GM18909 (cell line): ENCODE results near the gene RARA.

Experiments used
- ATAC-seq: cut with Tn5 transposase; IDR thresholded peaks from one replicate; pipeline ENCODE4 v1.9.1; 2021; ENCODE audit warnings: mild to moderate bottlenecking; ENCODE audit not compliant: unreplicated experiment, poor library complexity

Gene RARA

DNA sequence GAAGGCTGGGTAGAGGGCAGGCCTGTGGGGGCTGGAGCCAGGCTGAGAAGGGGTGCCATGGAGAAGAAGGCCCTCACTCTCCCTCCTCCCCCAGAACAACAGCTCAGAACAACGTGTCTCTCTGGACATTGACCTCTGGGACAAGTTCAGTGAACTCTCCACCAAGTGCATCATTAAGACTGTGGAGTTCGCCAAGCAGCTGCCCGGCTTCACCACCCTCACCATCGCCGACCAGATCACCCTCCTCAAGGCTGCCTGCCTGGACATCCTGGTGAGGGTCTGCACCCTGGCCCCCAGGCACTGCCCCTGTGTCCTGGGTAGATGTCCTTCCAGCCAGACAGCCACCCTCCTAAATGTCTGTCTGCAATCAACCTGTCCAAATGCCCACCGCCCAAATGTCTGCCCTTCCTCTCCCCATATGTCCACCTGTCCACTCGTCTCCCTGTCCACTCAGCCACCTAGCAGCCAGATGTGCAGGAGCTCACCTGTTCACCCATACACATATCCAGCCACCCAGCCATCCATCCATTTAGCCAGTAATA, 43.3 kb downstream of the RARA start:
- no peak for ATAC-seq

DNA sequence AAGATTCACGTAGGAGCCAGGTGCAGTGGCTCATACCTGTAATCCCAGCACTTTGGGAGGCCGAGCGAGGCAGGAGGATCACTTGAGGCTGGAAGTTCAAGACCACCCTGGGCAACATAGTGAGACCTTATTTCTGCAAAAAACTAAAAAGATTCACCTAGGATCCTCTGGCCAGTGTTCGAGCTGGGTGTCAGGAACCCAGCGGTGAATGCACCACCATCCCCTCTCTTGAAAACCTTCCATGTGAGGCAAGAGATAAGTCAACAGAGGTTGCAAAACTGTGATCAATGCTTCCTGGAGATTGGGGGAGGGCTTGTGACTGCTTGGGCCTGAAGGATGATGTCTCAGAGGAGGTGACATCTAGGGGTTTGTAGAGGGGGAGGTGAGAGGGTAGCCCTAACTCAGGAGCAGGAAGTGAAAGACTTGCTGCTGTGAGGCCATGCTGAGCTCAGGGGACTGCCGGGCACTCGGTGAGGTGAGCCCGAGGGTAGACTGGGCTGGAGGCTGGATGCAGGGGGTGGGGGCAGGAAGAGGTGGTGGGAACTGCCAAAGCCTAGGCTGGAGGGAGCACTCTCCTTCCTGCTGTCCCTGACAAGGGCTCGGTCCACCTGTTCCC, 43.9 kb downstream of the RARA start:
- ATAC-seq = no peak

GRCh38 chr17:40354221-40355122, 45.5 kb downstream of the RARA start:
- ATAC-seq = no peak

DNA sequence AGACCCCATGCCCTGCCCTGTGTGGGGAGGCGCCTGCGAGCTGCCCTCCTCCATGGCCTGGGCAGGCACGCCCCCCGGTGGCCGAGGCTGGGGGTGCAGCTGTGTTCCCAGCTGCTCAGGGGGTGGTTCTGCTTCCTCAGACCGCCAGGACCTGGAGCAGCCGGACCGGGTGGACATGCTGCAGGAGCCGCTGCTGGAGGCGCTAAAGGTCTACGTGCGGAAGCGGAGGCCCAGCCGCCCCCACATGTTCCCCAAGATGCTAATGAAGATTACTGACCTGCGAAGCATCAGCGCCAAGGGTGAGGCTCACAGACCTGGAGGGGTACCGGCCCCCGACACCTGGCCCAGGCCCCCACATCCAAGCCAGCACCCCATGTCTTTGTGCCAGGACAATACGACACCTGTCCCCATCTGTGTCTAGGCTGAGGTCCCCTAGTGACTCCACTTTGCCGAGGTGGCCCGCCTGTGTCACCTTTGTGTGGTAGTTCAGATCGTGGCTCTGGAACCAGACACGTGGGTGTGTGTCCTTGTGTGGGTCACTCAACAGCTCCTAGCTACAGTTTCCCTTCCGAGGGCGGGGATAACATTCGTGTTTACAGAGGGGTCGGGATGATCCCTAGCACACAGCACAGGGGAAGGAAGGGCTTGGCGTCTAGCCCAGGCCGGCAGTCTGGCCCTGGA, 46.3 kb downstream of the RARA start:
- ATAC-seq = no peak

DNA sequence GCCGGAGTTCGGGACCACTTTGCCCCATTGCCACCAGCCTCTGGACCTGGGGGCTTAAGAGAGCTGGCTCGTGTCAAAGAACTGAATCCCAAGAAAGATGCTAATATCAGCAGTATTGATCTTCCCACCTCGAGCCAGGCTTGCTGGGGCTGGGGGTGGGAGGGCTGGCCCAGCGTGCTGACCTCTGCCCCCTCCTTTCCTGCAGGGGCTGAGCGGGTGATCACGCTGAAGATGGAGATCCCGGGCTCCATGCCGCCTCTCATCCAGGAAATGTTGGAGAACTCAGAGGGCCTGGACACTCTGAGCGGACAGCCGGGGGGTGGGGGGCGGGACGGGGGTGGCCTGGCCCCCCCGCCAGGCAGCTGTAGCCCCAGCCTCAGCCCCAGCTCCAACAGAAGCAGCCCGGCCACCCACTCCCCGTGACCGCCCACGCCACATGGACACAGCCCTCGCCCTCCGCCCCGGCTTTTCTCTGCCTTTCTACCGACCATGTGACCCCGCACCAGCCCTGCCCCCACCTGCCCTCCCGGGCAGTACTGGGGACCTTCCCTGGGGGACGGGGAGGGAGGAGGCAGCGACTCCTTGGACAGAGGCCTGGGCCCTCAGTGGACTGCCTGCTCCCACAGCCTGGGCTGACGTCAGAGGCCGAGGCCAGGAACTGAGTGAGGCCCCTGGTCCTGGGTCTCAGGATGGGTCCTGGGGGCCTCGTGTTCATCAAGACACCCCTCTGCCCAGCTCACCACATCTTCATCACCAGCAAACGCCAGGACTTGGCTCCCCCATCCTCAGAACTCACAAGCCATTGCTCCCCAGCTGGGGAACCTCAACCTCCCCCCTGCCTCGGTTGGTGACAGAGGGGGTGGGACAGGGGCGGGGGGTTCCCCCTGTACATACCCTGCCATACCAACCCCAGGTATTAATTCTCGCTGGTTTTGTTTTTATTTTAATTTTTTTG, 47.1 kb downstream of the RARA start:
- no peak for ATAC-seq

DNA sequence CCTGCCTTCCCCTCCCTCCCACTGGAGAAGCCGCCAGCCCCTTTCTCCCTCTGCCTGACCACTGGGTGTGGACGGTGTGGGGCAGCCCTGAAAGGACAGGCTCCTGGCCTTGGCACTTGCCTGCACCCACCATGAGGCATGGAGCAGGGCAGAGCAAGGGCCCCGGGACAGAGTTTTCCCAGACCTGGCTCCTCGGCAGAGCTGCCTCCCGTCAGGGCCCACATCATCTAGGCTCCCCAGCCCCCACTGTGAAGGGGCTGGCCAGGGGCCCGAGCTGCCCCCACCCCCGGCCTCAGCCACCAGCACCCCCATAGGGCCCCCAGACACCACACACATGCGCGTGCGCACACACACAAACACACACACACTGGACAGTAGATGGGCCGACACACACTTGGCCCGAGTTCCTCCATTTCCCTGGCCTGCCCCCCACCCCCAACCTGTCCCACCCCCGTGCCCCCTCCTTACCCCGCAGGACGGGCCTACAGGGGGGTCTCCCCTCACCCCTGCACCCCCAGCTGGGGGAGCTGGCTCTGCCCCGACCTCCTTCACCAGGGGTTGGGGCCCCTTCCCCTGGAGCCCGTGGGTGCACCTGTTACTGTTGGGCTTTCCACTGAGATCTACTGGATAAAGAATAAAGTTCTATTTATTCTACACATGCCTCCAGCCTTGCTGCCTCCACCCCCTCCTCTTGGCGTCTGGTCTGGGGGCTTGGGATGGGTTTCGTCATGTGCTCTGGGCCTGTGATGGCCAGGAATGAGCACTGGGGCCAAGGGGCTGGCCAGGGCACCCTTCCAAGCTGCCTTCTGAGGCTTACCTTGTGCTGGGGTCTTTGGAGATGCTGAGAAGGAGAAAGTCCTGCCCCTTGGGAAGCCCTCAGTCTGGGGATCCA, 48.3 kb downstream of the RARA start:
- ATAC-seq = no peak

DNA sequence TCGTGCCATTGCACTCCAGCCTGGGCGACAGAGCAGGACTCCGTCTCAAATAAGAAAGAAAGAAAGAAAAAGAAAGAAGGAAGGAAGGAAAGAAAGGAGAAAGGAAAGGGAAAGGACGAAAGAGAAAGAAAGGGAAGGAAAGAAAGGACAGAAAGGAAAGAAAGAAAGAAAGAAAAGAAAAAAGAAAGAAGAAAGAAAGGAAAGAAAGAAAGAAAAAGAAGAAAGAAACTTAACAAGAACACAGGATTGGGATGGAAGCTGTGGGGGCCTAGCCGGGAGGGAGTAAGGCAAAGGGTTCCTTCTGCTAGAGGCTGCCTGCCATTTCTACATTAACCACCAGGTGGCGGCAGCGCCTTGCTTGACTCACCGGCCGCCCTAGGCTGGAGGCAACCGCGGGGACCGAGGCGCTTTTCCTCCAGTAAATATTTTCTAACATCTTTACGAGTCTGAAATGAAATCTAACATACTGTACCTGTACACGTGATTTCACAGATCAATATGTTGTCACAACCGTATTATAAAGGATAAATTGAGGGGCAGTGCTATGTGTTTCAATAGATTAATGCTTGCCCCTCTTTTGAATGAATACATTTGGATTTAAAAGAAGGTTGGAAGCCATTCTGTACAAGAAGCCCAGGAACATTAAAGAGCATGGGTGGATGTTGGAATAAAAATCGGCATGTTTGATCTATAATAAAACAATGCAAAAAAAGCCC, 49.5 kb downstream of the RARA start:
- ATAC-seq = no peak

- no peak for ATAC-seq
Observed at GRCh38 chr17:40360091-40360490, 51.1 kb downstream of the RARA start.

GRCh38 chr17:40361063-40361924, 52.3 kb downstream of the RARA start:
- no peak for ATAC-seq

GRCh38 chr17:40361925-40362695, 53.1 kb downstream of the RARA start:
- ATAC-seq = peak; percentile 15

DNA sequence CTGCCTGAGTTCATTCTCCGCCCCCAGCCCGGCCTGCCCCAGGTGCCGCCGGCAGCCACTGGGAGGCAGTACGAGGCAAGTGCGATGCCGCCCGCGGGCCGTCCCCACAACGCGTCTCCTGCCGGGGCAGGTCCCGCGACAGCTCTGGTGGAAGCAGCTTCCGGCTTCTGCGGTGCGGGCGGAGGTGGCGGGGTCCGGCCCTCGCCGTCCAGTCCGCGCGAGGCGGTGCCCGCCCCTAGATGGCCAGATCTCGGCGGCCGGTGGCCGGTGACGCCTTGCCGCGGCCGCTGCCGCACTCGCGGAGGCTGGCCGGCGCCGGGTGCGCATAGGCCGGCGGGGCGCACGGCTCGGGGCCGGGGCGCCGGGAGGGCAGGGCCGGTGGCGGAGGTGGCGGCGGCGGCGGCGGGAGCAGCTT, 53.7 kb downstream of the RARA start:
- ATAC-seq = peak; percentile 62

- ATAC-seq = peak; percentile 17
Observed at GRCh38 chr17:40363111-40363827, 54.3 kb downstream of the RARA start.

GRCh38 chr17:40364121-40364861, 55.3 kb downstream of the RARA start, which contains the start of gene GJD3:
TSS of gene GJD3 (minus strand) at chr17:40364737. CDS start at chr17:40363815, 922 bp downstream.
- ATAC-seq = no peak

DNA sequence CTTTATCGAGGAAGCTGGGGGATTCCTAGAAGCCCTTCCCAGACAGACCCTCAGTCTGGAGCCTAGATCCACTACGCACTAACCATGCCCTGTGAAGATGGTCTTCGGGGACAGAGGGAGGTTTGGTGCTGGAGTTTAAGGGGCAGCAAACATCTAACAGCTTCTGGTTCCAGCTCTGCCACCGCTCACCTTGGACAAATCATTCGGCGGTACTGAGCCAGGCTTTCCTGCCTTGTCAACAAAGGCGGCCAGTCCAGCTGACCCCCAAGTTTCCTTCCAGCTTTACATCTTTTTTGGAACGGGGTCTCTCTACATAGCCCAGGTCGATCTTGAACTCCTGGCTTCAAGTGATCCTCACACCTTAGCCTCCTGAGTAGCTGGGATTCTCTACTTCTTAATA, 55.9 kb downstream of the RARA start:
- no peak for ATAC-seq
